ENCODE data around the gene NCF4.

NCF4 gene

DNA sequence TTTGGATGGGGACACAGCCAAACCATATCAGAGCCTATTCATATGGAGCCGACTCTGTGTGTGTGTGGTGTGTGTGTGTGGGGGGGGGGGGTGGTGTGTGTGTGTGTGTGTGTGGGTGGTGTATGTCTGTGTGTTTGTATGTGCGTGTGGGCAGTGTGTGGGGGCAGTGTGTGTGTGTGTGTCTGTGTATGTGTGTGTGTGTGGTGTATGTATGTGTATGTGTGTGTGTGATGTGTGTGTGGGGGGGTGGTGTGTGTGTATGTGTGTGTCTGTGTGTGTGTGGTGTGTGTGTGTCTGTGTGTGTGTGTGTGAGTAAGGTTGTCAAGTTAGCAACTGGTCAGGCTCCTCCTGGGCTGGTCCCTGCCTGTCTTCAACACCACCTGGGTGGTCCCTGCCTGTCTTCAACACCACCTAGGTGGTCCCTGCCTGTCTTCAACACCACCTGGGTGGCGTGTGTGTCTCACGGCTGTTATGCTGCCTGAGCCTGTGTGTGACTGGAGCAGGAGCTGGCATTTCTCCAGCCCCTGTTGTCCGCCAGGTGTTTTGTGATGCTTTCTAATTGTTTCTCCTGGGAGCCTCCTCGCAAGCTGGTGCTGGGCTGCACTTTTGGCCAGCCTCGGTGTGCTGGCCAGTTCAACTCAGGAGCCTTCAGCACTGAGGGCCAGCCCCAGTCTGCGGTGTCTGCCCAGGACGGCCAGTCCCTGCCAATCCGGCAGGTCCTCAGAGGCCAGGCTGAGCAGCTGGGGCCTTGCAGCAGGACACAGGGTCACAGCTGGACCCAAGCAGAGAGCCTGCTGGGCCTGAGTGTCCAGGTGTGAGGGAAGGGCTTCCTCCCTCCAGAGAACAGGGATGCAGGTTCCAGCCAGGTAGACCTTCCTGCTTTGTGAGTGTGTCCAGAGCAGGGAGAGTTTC is 22.4 kb upstream of the NCF4 start:
- no peak for DNase-seq

DNA sequence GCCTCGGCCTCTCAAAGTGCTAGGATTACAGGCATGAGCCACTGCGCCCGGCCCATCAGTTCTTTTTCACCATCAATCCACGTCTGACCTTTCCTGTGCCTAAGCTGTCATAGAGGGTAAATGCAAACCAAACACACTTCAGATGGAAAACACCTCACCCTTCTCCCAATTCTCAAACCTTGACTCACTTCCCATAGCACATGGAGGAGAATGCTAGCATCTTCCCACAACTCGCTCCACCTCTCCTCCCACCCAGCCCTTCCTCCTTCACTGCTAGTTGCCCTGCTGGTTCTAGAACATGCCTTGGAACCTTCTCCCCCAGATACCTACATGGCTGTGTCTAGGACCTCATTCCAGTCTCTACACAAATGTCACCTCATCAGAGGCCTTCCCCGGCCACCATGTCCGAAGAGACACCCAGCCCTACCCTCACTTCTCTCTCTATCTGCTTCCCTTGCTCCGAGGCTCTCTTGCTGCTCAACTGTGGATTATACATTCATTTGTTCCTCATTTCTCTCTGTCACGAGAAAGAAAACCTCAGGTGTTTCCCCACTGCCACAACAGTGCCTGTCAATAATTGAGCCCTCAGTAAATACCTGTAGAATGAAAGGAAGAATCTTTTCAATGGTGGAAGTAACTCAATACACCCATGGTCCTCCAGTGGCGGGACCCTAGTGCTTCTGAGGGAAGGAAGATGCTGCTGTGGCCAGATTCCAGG is 21.3 kb upstream of the NCF4 start:
- no peak for DNase-seq

DNA sequence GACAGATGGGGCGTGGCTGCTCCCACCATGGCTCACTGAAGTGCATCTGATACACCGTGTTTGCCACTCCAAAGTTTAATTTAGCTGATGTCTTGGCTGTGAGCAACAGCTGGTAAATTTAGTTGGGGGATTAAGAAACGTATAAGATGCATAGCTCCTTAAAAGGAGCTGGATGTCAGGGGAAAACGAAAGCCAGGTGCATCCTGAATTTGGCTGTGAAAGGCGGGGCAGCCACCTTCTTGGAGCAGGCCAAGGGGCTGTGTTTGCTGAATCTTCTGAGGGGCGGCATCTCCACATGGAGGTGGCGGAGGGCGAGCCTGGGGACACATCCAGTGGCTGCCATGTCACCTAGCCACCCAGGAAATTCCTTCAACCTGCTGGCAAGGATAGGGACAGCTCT is 20.7 kb upstream of the NCF4 start:
- DNase-seq = no peak

DNA sequence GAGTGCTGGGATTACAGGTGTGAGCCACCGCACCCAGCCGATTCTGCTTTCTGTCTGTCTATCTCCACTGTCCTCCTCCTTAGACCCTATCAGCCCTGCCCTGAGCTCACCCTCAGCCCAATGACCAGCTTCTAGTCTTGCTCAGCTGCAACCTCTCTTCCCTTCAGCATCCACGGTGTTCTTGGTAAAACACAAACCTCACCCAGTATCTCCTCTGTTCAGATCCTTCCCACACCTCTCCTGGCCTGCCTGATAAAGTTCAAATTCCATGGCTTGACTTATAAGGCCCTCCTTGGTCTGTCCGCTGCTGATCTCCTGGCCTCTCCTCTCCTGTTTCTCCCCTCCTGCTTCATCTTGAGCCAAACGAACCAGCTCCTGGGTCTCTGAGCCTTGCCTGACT is 14.5 kb upstream of the NCF4 start:
- no peak for DNase-seq

DNA sequence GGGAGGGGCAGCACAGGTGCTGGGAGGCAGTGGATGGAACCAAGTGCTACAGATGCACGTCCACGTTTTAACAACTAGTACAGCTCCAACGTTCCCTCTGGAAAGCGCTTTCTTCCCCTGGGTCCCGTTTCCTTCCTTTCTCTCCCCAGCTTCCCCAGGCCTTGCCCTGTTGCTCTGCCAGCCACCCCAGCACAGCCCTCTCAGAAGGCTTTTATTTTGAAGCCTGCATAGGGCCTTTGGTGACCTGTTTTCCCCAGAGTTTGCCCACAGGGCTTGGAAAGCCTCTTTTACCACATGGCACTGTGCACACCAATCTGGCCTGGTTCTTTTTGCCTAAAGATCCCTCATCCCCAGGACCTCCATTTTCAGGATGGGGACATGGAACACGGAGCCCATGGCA is 13.9 kb upstream of the NCF4 start:
- no peak for DNase-seq

DNA sequence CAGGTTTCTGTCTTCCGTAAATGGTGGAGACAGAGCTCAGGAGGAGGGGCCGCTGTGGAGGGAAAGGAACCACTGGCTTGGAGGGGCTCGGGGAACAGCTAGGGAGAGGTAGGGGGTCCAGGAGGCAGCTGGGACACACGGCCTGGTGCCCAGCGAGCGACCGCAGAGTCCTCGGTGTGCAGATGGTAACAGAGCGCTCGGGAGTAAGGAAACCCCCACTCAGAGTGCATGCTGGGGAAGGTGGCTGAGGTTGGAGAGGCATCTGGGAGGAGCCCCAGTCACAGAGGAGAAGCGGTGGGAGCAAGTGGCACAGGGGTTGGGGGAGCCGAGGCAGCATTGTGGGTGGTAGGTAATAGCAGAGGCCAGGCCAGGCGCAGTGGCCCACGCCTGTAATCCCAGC is 10.8 kb upstream of the NCF4 start:
- no peak for DNase-seq

DNA sequence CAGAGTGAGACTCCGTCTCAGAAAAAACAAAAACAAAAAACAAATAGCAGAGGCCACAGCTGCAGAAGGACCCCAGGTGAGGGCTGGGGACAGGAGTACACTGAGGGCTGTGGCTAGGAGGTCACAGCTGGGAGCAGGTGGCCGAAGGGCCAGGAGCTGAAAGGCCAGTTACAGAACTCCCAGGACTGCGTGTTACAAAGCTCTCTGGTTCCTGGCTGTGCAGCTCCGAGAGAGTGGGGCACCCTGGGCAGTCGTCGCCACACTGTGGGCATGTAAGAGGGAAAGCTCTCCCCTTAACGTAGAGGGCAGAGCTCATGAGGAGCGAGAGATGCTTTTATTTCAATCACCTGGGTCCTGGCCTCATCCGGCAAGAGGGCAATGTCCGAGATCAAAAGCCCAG is 10.1 kb upstream of the NCF4 start:
- DNase-seq = no peak

DNA sequence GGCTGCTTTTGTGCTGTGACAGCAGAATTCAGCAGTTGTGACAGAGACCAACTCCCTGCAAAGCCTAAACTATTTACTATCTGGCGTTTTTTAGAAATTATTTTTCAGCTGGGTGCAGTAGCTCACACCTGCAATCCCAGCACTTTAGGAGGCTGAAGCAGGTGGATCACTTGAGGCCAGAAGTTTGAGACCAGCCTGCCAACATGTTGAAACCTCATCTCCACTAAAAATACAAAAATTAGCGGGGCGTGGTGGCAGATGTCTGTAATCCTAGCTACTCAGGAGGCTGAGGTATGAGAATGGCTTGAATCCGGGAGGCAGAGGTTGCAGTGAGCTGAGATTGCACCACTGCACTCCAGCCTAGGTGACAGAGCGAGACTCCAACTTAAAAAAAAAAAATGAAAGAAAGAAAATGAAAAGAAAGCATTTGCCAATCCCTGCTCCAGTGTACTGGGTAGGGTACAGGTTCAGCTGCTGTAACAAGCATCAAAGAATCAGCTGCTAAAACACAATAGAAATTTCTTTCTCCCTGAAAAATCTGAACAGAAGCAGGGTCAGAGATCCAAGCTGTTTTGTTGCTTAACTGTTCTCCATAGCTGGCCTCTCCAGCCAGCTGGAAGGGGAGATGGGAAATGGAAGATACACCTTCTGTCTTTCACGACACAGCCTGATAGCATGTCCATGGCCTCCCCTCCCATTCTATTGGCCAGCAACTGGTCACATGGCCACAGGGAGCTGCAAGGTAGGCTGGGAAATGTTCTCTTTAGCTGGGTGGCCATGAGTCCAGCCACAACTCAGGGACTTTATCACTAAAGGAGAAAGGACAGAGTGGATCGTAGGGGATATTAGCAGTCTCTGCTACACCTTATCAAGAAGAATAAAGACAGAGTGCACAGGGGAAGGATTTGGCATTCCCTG is 8.5 kb upstream of the NCF4 start:
- DNase-seq = no peak

DNA sequence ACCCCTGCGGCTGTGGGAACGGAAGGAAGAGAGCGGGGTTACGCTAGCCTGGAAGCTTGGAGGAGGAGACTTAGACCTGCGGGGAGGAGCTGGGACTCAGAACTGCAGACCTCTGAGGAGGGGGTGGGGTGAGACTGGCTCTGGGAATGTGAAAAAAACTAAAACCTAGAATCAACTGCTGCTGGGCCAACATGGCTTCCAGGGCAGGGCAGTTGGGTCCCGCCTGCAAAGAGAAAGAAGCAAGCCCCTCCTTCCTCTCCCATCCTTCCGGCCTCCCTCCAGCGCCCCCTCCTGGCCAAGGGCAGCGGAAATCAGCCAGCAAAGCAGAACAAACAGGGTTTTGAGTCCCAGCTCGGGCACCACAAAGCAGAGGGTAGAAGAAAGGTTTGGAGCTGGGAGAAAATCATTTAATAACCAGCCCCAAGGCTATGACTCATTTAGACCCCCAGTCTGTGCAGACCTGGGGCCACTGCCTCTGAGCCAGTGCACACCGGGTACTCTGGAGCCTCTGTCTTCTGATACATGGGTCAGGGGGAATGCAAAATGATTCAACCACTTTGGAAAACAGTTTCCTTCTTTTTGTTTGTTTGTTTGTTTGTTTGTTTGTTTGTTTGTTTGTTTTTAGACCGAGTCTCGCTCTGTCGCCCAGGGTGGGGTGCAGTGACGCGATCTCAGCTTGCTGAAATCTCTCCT is 7.3 kb upstream of the NCF4 start:
- DNase-seq = peak; percentile 95

DNA sequence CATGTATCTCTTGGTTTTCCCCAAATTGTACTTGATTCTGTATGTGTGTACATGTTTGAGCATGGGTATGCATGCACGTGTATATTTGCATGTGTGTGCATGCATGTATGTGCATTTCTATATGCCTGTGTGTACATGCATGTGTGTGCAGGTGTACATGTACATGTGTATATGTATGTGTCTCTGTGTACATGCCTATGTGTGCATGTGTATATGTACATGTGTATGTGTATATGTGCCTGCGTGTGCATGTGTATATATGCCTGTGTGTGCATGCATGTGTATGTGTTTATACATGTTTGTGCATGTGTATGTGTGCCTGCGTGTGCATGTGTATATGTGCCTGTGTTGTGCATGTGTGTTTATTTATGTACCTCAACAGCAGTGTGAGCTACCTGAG is 5.3 kb upstream of the NCF4 start:
- no peak for DNase-seq

DNA sequence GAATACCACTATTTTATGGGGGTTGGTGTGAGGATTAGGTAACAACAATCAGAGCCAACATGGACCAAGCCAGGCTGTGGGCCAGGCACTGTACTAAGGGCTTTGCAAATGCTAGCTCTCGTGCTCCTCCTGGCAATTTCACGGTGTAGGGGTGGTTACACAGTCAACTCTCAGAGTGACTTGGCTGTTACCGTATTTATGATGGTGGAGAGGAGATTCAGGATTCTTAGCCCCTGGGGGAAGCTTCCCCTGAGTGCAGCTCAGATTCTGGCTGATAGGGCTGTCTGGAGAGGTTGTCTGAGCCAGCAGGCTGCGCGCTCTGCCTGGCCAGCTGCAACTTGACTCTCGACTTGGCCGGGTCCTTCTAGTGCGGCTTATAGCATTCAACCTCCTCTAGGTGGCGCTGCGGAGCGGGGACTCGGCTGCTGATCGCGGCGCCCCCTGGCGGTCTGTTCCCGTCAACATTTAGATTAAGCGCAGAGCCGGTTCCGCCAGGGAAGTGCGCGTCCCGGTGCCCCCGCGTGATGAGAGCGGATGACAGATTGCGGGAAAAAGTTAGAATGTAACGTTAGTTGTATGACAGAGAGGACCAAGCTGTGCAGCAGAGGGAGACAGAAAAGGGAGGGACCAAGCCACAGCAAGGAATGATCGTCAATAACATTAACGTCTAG is 4.5 kb upstream of the NCF4 start:
- peak; percentile 95 for DNase-seq

DNA sequence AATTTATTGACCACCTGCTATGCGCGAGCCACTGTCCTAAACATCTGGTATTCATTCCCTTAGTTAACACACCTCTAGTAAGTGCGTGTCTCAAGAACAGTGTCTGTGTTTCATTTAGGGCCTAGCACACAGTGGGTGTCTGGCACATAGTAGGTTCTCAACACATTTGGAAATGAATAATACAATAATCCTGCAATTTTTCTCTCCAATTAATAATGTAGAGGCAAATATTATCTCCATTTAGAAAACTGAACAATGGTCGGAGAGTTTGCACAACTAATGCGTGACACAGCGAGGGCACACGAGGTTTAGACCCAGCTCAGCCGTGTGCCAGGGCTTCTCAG is 4.0 kb upstream of the NCF4 start:
- DNase-seq = no peak

DNA sequence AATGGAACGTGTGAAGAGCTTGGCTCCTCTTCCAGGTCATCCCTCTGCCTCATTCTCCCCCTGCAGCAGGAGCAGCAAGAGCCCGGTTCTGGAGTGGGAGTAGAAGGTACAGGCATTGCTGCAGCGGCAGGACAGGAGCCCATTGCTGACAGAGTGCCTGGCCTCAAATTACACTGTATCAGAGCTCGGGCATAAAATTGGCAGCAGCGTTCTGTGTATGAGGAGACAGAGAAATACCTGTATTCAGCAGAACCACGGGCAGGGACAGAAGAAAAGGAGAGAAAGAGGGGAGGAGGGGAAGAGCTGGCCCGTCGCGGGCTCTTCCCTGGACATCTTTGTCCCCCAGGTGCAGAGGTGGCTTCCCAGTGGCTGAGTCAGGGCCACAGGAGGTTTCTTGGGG is 2.6 kb upstream of the NCF4 start:
- no peak for DNase-seq

DNA sequence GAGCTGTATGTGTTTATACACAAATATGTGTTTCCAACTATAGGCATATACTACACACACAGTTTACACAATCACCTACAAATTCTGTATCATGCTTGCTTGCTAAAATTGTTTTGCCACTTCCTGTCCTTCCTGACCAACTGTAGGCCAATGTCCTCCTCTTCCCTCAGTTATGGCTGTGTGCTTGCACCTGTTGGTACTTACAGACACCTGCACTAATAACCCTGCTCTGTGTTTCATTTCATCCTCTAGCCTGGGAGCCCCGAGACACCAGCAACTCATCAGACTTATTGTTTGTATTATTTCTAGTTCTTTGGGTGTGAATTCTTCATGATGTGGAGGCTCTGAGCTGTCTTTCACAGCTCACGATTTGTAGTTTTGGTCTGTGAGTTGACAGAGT is 1.8 kb upstream of the NCF4 start:
- no peak for DNase-seq

DNA sequence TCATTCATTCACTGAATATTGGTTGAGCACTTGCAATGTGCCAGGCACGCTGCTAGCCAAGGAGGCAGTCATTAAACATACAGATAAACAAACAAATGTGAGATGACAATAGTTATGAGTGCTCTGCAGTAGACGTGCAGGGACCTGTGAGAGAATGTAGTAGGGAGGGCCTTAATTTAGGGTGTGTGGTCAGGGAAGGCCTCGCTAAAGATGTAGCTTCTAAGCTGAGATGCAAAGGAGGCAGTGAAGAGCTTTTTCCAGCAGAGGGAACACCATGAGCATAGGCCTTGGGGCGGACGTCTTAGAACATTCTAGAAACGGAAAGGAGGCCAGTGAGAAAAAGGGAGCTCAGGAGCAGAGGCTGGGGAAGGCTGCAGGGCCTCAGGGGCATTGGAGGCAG is 789 bp upstream of the NCF4 start:
- DNase-seq = no peak

DNA sequence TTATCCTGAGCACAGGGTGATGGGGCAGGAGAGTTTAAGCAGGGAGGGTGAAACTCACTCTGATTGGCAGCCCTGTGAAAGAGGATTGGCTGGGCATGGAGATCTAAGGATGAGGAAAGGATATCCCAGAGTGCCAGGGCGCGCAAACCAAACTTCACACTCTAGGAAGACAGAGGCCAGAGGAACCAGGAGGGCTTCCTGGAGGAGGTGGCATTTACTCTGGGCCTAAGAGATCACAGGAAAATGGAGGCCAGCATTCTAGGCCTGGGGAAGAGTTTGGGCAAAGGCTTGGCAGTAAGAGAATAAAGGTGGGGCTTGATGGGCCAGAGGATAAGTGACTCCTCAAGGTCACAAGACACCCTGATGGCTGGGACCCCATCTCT is 377 bp upstream of the NCF4 start:
- DNase-seq = no peak

DNA sequence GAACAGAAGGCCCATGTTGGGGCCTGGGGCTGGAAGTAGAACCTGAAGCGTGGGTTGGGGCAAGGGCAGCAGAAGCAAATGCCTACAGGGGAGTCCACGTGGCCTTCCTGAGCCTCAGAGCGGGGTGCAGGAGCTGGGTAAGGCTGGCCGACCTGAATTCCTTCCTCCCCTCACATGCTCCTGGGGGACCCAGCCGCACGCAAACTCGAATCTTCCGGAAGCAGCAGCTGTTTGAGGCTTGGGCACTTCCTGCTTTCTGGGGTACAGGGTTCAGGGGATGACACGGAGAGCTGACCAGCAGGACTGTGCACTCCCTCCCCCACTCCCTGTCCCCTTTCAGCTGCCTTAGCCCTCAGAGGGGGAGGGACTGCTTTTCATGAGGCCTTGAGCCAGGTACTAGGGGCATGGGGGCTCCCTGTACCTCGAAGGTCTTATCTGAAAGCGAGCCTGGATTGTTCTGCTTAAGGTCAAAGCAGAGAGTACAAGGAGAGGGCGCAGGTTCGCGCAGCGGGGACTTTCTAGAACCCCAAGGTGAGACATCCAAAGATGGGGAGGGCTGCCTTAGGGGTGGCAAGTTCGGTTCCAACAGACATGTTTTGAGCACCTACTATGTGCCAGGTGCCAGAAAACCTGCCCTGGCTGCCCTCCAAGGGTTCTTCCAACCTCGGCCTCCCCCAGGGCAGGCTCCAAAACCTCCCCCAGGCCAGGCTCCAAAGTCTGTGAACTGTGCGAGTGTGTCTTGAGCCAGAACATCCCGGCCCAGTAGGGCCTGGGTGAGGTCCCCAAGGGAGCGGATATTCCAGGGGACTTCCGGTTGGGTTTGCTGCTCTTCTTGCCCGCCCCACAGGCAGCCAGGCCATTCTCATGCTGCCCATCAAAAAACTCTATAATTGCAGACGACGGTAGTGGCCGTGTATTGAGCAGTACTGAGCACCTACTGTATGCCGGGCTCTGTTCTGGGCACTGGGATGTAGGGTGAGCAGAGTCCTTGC is 1.7 kb downstream of the NCF4 start:
- DNase-seq = peak; percentile 48

DNA sequence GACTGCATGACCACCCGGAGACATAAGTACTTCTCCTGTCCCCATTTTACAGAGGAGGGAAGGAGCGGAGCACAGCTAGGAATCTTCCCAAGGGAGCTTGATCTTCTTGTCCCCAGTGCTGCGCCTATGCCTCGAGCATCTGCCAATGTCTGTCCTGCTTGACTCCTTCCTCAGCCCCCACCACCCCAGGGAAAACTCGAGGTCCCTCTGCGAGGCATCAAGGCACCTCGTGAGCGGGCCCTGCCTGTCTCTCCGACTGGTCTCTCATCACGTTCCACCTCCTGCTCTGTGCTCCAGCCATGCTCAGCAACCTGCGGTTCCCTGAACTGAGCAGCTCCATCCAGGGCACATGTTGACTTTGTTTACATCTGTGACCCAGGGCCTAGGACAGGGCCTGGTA is 2.5 kb downstream of the NCF4 start:
- no peak for DNase-seq

DNA sequence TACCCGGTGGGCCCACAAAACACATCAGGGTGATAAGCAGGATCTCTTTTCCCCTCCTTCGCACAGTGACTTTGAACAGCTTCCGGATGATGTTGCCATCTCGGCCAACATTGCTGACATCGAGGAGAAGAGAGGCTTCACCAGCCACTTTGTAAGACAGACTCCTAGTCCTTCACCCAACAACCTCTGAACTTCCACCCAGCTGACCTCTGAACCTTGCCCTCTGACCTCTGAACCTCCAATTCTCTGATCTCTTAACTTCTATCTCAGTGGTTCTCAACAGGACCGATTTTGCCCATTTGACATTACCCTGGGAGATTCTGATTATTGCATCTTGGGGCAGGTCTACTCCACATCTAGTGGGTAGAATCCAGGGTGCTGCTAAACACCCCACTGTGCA is 3.2 kb downstream of the NCF4 start:
- no peak for DNase-seq

DNA sequence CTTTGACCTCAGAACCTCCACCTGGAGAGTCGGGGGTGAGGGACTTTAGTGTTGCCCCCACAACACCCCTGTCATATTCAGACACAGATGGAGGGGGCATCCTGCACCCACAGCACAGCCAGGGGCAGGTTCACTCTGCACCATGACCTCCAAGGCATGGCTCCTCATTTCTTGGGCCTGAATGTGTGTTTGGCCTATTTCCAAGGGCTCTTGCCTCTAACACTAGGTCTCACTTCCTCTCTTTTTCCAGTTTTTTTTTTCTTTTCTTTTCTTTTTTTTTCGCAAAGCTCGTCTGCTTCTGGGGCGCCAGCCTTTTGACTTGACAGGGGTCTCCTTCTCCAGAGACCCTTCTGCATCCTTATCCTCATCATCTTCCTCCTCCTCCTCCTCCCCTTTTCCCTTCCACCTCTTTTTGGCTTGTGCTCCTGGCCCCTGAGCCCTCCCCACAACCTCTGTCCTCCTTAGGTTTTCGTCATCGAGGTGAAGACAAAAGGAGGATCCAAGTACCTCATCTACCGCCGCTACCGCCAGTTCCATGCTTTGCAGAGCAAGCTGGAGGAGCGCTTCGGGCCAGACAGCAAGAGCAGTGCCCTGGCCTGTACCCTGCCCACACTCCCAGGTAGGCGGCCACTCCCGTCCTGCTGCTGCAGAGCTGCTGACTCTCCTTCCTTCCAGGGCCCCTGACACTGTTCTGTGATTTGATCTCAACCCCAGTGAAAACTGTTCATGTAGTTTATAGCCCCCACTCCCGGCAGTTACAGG is 3.8 kb downstream of the NCF4 start:
- no peak for DNase-seq
